ENCODE results near the gene C7orf25.

The C7orf25 gene

GRCh38 chr7:42877862-42878261 is 34.0 kb downstream of the C7orf25 start:
- no peak for DNase-seq (ENCODE audit: low read depth)

GRCh38 chr7:42876182-42877068 is 35.4 kb downstream of the C7orf25 start:
- no peak for DNase-seq (ENCODE audit: low read depth)

- DNase-seq (ENCODE audit: low read depth): no peak
Measured at GRCh38 chr7:42869131-42870020, 42.5 kb downstream of the C7orf25 start.

GRCh38 chr7:42868480-42868879 is 43.4 kb downstream of the C7orf25 start:
- DNase-seq (ENCODE audit: low read depth): no peak

All from T-helper 22 cell (primary cell).